GM12878 (cell line): ENCODE data around the gene GSG1L. TPM values are rescaled to one million over a fixed set of nuclear protein-coding genes. Genes with fewer than 3 reads are reported as not detected.

Experiments
- ATAC-seq: fragments of 200-7000 bp; cut with Tn5 transposase; 3 replicates; pipeline ENCODE4 v1.9.1; 2020; ENCODE audit warnings: mild to moderate bottlenecking, moderate library complexity
- BruUV-seq: library from RNA; stranded (reverse); fragments of 400-500 nt; replicated peaks from 2 replicates; lab custom pipeline; 2021; lab: Mats Ljungman, UMichigan
- CTCF ChIA-PET: fragments of 300-600 bp; sonication (Branson Sonifier 250); formaldehyde crosslinking; extraction: SDS; loops from one replicate; lab custom pipeline; 2021; ENCODE audit warnings: inconsistent platforms; lab: Yijun Ruan, JAX
- POLR2A ChIA-PET: fragments of 350-600 bp; formaldehyde crosslinking; extraction: SDS; loops from one replicate; lab custom pipeline; 2021; ENCODE audit warnings: inconsistent platforms; lab: Charles Lee
- RAD21 ChIA-PET: fragments of 300-600 bp; sonication (Branson Sonifier 250); formaldehyde crosslinking; loops from one replicate; lab custom pipeline; 2023; ENCODE audit warnings: antibody characterized with exemption; ENCODE audit not compliant: unreplicated experiment; lab: Charles Lee
- SMC1A ChIA-PET: fragments of 300-600 bp; sonication (Branson Sonifier 250); formaldehyde crosslinking; loops from one replicate; lab custom pipeline; 2023; ENCODE audit not compliant: unreplicated experiment, uncharacterized antibody; lab: Charles Lee
- DNase-seq: peaks from one replicate; pipeline ENCODE4 v3.0.0-alpha.2; 2011; ENCODE audit warnings: low read depth, low spot score
- FAIRE-seq: peaks from 3 replicates; lab custom pipeline; 2011; peaks lifted over from hg19 to GRCh38; lab: Jason Lieb, UNC
- H2AFZ ChIP-seq: 2 replicates; pipeline ENCODE4 v1.6.0; 2011; ENCODE audit warnings: low read depth, low read length, control low read depth; ENCODE audit not compliant: control insufficient read depth
- H3K27ac ChIP-seq: 2 replicates; pipeline ENCODE4 v1.5.1; 2011; ENCODE audit warnings: control low read depth; ENCODE audit not compliant: control insufficient read depth, insufficient read depth
- H3K27me3 ChIP-seq, 2 experiments: replicated peaks in 1 of 2; 2 replicates each; pipeline versions ENCODE4 v1.6.0 to v1.6.1; 2011; ENCODE audit warnings: low read length in 1 of 2; ENCODE audit not compliant: control insufficient read depth in 2 of 2, insufficient read depth in 2 of 2
- H3K36me3 ChIP-seq, 2 experiments: 2 replicates each; pipeline ENCODE4 v1.5.1; 2011; ENCODE audit warnings: low read length in 1 of 2; ENCODE audit not compliant: control insufficient read depth in 2 of 2, insufficient read depth in 2 of 2
- H3K4me1 ChIP-seq: 2 replicates; pipeline ENCODE4 v1.6.1; 2011; ENCODE audit warnings: mild to moderate bottlenecking, low read length, moderate library complexity, mixed read lengths; ENCODE audit not compliant: control insufficient read depth, insufficient read depth
- H3K4me2 ChIP-seq: 2 replicates; pipeline ENCODE4 v1.6.0; 2011; ENCODE audit warnings: control low read depth; ENCODE audit not compliant: control insufficient read depth, insufficient read depth
- H3K4me3 ChIP-seq: fragments of 200-600 bp; sonication (generic); 2 replicates; pipeline ENCODE4 v1.5.1; 2016
- H3K79me2 ChIP-seq: 2 replicates; pipeline ENCODE4 v1.6.0; 2011; ENCODE audit warnings: low read length; ENCODE audit not compliant: control insufficient read depth, insufficient read depth
- H3K9ac ChIP-seq: 2 replicates; pipeline ENCODE4 v1.8.0; 2011; ENCODE audit warnings: low read length, control low read depth, mixed read lengths; ENCODE audit not compliant: control insufficient read depth, insufficient read depth
- H3K9me3 ChIP-seq: replicated peaks from 3 replicates; pipeline ENCODE4 v1.5.1; 2011; ENCODE audit warnings: mild to moderate bottlenecking, low read length; ENCODE audit not compliant: control insufficient read depth, insufficient read depth
- H4K20me1 ChIP-seq: 2 replicates; pipeline ENCODE4 v1.6.0; 2011; ENCODE audit not compliant: control insufficient read depth, insufficient read depth
- CEBPB ChIP-seq, 2 experiments: fragments of 150-350 bp in 1 of 2; IDR thresholded peaks; 2 replicates each; pipeline ENCODE4 v1.6.1; 2012 to 2014; ENCODE audit warnings: low read depth in 2 of 2, low read length in 2 of 2, borderline replicate concordance in 1 of 2, inconsistent platforms in 1 of 2
- CHD1 ChIP-seq: IDR thresholded peaks from 2 replicates; pipeline ENCODE4 v1.6.1; 2012; ENCODE audit warnings: low read depth, low read length, improper control_type of control experiment
- CREB1 ChIP-seq: IDR thresholded peaks from 2 replicates; pipeline ENCODE4 v1.6.1; 2012; ENCODE audit warnings: low read depth, mild to moderate bottlenecking, inconsistent platforms
- DPF2 ChIP-seq: fragments of 450-650 bp; IDR thresholded peaks from 2 replicates; pipeline ENCODE4 v1.6.1; 2017; ENCODE audit warnings: mild to moderate bottlenecking
- E4F1 ChIP-seq: fragments of 450-650 bp; IDR thresholded peaks from 2 replicates; pipeline ENCODE4 v1.6.1; 2018; ENCODE audit warnings: borderline replicate concordance, mild to moderate bottlenecking; ENCODE audit not compliant: partially characterized antibody
- EGR1 ChIP-seq, 2 experiments: IDR thresholded peaks; 1 replicate in 1 of 2; 2 replicates in 1 of 2; pipeline ENCODE4 v1.6.1; 2011 to 2012; ENCODE audit warnings: low read depth in 2 of 2, low read length in 2 of 2, borderline replicate concordance in 1 of 2, mild to moderate bottlenecking in 1 of 2, moderate library complexity in 1 of 2
- HDAC2 ChIP-seq: fragments of 200-600 bp; sonication (generic); IDR thresholded peaks from 2 replicates; pipeline ENCODE4 v1.6.1; 2017
- IRF5 ChIP-seq: fragments of 450-650 bp; IDR thresholded peaks from 2 replicates; pipeline ENCODE4 v1.6.1; 2017; ENCODE audit warnings: borderline replicate concordance
- MTA2 ChIP-seq: fragments of 450-650 bp; IDR thresholded peaks from 2 replicates; pipeline ENCODE4 v1.6.1; 2016; ENCODE audit warnings: low read depth, mild to moderate bottlenecking, moderate library complexity
- PAX5 ChIP-seq: IDR thresholded peaks from 2 replicates; pipeline ENCODE4 v1.6.1; 2011; ENCODE audit warnings: low read depth, low read length, borderline replicate concordance
- RAD51 ChIP-seq: fragments of 450-650 bp; IDR thresholded peaks from 2 replicates; pipeline ENCODE4 v1.6.1; 2016; ENCODE audit warnings: moderate library complexity, mild to moderate bottlenecking, inconsistent platforms
- RELA ChIP-seq: fragments of 450-650 bp; IDR thresholded peaks from 2 replicates; pipeline ENCODE4 v1.8.0; 2014; ENCODE audit warnings: borderline replicate concordance; ENCODE audit not compliant: partially characterized antibody
- SMC3 ChIP-seq: IDR thresholded peaks from 2 replicates; pipeline ENCODE4 v1.6.1; 2011; ENCODE audit warnings: low read length, improper control_type of control experiment, borderline replicate concordance
- TAF1 ChIP-seq: IDR thresholded peaks from 2 replicates; pipeline ENCODE4 v1.6.1; 2011; ENCODE audit warnings: mild to moderate bottlenecking, low read depth, low read length, borderline replicate concordance
- TCF3 ChIP-seq: IDR thresholded peaks from 2 replicates; pipeline ENCODE4 v1.6.1; 2012; ENCODE audit warnings: low read depth, mild to moderate bottlenecking, low read length, borderline replicate concordance; ENCODE audit not compliant: insufficient read depth
- ZNF274 ChIP-seq: IDR thresholded peaks from one replicate; pipeline ENCODE4 v1.8.0; 2011; ENCODE audit not compliant: insufficient read length, insufficient read depth
- WGBS: methylation state at CpG from one replicate; pipeline ENCODE4 v1.1.6; 2016; ENCODE audit warnings: low lambda C conversion rate; ENCODE audit not compliant: insufficient replicate concordance, insufficient coverage; ENCODE audit errors: missing lambda C conversion rate; 5-methylcytosine and 5-hydroxymethylcytosine counted together
- in situ Hi-C: fragments of 300-500 bp; cut with MboI; formaldehyde crosslinking; loops from 9 replicates; pipeline ENCODE4 v1.14.3; 2018; ENCODE audit warnings: mixed read lengths
- intact Hi-C: fragments of 100-400 bp; cut with micrococcal nuclease; formaldehyde crosslinking; loops from one replicate; pipeline ENCODE4 v1.14.2; 2022; ENCODE audit not compliant: unreplicated experiment
- polyA plus RNA-seq, 11 experiments: library from polyadenylated mRNA; depleted of rRNA in 4 of 11; unstranded in 6 of 11; stranded (reverse) in 5 of 11; fragments of >200 nt; fragmentation: Nextera tagmentation in 4 of 11; fragmentation: Illumina TruSeq in 1 of 11; extraction: Ambion mirVana in 4 of 11; extraction: Trizol in 1 of 11; gene quantifications; 1 replicate in 1 of 11; 2 replicates in 10 of 11; pipeline versions ENCODE4 v1.2.1 to v1.2.3, GENCODE V29; 2011 to 2016; ENCODE audit warnings: inconsistent platforms in 2 of 11, missing spikeins in 2 of 11, low read depth in 1 of 11
- total RNA-seq, 4 experiments: library from RNA; depleted of rRNA in 3 of 4; stranded (reverse); fragments of >200 nt in 3 of 4; fragmentation: Illumina TruSeq in 1 of 4; extraction: Trizol in 1 of 4; gene quantifications; 2 replicates each; pipeline versions ENCODE4 v1.2.1 to v1.2.3, GENCODE V29; 2013 to 2021

Gene GSG1L
- total and polyA plus RNA-seq, 10 of the 15 experiments (the other 5 are each of a cell fraction or from before 2014, with no cell fraction given) = not detected

DNA sequence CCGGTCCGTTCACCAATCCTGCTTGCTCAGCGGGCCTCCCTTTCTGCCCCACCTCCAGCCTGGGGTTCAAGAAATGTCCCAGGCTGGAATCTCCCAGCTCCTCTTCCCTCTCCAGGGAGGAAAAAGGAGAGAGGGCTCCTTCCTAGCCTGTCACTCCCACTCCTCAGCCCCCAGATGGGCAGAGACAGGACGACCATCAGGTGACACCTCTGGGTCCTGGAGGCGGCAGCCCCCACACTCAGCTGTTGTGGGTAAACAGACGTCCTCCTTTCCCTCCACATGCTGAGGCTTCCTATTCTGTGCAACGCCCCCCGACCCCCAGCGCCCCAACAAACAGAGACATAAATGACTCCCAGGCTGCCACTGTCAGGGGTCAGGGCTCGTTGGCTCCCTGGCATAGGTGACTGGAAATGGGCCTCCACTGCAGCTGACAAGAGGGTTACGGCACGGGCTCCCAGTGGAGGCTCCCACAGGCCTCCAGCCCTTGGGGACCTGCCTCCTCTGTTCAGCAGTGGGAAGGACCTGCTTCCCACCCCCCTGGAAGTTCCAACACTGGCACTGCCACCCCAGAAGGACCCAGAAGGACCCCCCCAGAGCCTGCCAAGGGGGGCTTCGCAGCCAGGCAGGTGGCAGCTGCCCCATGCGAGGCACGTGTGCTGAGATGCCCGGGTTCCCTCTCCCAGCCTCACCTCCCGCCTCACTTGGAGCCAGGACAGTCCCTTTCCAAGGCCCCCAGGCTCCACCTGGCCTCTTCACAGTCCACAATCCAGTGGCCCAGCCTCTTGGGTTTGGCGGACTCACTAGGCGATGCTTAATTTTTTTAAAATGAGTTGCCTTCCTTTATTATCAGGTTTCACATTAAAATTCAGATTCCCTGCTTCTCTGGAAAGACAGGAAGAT lies 281.3 kb downstream of the GSG1L start:
- no peaks in the 10 kb centered on the region for H3K9me3 ChIP-seq
- H3K27me3 ChIP-seq = no peaks in the 10 kb centered on the region
- no peaks in the 10 kb centered on the region for H4K20me1 ChIP-seq
- H3K27ac ChIP-seq = no peak overlapping the region
- H3K4me2 ChIP-seq = no peak overlapping the region
- H2AFZ ChIP-seq = no peak overlapping the region
- in situ Hi-C loops (no loop called here), intact Hi-C loops (no loop called here)
- no peak overlapping the region for H3K9ac ChIP-seq
- ATAC-seq (no peak), FAIRE-seq (no peak), DNase-seq (no peak)
- ChIA-PET POLR2A (no interaction called here), SMC1A (no interaction called here), CTCF (no interaction called here), RAD21 (no interaction called here)
- WGBS = 42% methylated on average over 17 of the region's 19 CpGs
- no peaks in the 10 kb centered on the region for H3K4me1 ChIP-seq
- no TSS peak for BruUV-seq
- no peaks in the 10 kb centered on the region for H3K36me3 ChIP-seq
- no peak overlapping the region for H3K4me3 ChIP-seq
- H3K79me2 ChIP-seq = no peaks in the 10 kb centered on the region
- TF ChIP-seq PAX5 = no peak
- TF ChIP-seq TAF1 = no peak
- no peak for TF ChIP-seq E4F1
- no peak for TF ChIP-seq ZNF274
- no peak for TF ChIP-seq CEBPB (IDR thresholded peaks at IDR 0.05; ENCODE audit: borderline replicate concordance in 1 of 2, low read depth in 2 of 2, low read length in 2 of 2)
- no peak for TF ChIP-seq CHD1
- no peak for TF ChIP-seq DPF2
- no peak for TF ChIP-seq RELA
- TF ChIP-seq CREB1 = no peak
- TF ChIP-seq SMC3 = no peak
- no peak for TF ChIP-seq TCF3
- no peak for TF ChIP-seq RAD51
- no peak for TF ChIP-seq HDAC2
- TF ChIP-seq IRF5 = no peak
- TF ChIP-seq EGR1 (IDR thresholded peaks at IDR 0.05; ENCODE audit: borderline replicate concordance in 1 of 2, low read depth in 2 of 2, low read length in 2 of 2) = no peak
- TF ChIP-seq MTA2 = no peak
